Gastrocnemius medialis (tissue), 4 donors: ENCODE measurements around the gene IFT22. TPM values are rescaled to one million over a fixed set of nuclear protein-coding genes. Genes with fewer than 3 reads are reported as not detected.

Source experiments
- ATAC-seq, 2 donors: fragments of 150-250 bp; one replicate each; pipeline ENCODE4 v1.9.1; 2016
- DNase-seq, 2 donors: peaks; one replicate each; pipeline ENCODE4 v3.0.0-alpha.2; 2019
- H3K27ac ChIP-seq, 4 donors: fragments of 200-600 bp; sonication (generic); 1 replicate in 1 of 4; 2 replicates in 3 of 4; pipeline ENCODE4 v1.5.1; 2016 to 2018; ENCODE audit warnings: mild to moderate bottlenecking in 2 of 4, moderate library complexity in 1 of 4
- H3K27me3 ChIP-seq, 3 donors: fragments of 200-600 bp; sonication (generic) in 2 of 3; 1 replicate in 1 of 3; 2 replicates in 2 of 3; pipeline versions ENCODE4 v1.5.1 to v1.6.0; 2016 to 2019; ENCODE audit warnings: mild to moderate bottlenecking in 1 of 3, moderate library complexity in 1 of 3
- H3K36me3 ChIP-seq, 2 donors: fragments of 200-600 bp; sonication (generic) in 1 of 2; one replicate each; pipeline ENCODE4 v1.5.1; 2017 to 2018
- H3K4me1 ChIP-seq, 2 donors: fragments of 200-600 bp; sonication (generic) in 1 of 2; one replicate each; pipeline ENCODE4 v1.5.1; 2016 to 2017; ENCODE audit warnings: mild to moderate bottlenecking in 2 of 2
- H3K4me3 ChIP-seq, 4 donors: fragments of 200-600 bp; sonication (generic) in 3 of 4; 1 replicate in 1 of 4; 2 replicates in 3 of 4; pipeline ENCODE4 v1.5.1; 2016 to 2019; ENCODE audit warnings: mild to moderate bottlenecking in 2 of 4
- H3K9me3 ChIP-seq, 3 donors: fragments of 200-600 bp; sonication (generic) in 2 of 3; 1 replicate in 1 of 3; 2 replicates in 2 of 3; pipeline ENCODE4 v1.5.1; 2016 to 2019
- POLR2A ChIP-seq, 2 donors: fragments of 450-650 bp; IDR thresholded peaks; one replicate each; pipeline ENCODE4 v1.6.1; 2017; ENCODE audit warnings: antibody characterized with exemption in 2 of 2, mild to moderate bottlenecking in 2 of 2, moderate library complexity in 2 of 2
- in situ Hi-C, 4 donors: fragments of 200-750 bp; cut with MboI; loops; one replicate each; pipeline versions ENCODE4 v1.15.0 to v1.8.0; 2017; ENCODE audit warnings: low sequenced_read_pairs in 4 of 4
- intact Hi-C: fragments of 100-400 bp; cut with DNase I; formaldehyde crosslinking; loops from one replicate; pipeline ENCODE4 v1.15.1; 2023; ENCODE audit warnings: low total_unique reads
- total RNA-seq, 4 donors: library from RNA; depleted of rRNA; stranded (reverse); fragments of >200 nt; gene quantifications; one replicate each; pipeline versions ENCODE4 v1.1.0 to v1.2.3, GENCODE V29; 2016
- TF ChIP-seq, protein P1 (sequence below), 5 experiments: fragments of 450-650 bp in 3 of 5; fragments of 200-600 bp in 2 of 5; sonication (generic) in 2 of 5; IDR thresholded peaks in 4 of 5; conservative IDR thresholded peaks in 1 of 5; 1 replicate in 4 of 5; 2 replicates in 1 of 5; pipeline ENCODE4 v1.5.1; 2016 to 2019; ENCODE audit warnings: antibody characterized with exemption in 5 of 5, mild to moderate bottlenecking in 3 of 5, moderate library complexity in 3 of 5

IFT22 gene
- total RNA-seq, 4 donors from 2014 or later = 13.4 to 32.3 (median 28.9) TPM

DNA sequence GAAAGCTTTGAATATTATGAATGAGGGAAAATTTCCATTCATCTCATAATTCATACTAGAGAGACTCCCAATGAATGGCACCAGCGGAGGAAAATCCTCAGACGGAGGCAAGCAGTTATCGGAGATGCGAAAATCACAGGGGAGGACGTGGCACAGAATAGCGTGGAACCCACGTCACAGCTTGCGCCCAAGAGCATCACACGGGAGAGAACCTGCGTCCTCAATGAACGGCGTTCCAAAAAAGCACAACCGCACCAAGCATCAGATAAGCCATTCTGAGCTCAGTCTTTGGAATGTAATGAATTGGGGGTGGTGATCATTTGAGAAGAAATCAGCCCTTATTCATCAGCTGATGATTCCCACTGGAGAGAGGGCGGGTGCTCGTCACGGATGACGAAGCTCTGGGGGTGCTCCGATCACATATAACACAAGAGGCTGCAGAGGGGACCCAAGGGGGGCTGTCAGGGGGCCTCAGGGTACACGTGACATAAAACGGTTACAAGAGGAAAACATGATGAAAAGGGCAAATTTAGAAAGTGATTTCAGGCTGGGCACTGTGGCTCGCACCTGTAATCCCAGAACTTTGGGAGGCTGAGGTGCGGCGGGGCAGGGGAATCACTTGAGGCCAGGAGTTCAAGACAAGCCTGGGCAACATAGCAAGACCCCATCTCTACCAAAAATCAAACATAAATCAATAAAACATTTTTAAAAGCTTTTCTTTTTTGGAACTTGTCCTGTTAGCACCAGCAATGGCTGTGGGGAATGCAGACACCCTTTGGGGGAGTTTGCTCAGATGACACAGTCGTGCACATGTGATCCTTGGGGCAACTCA is 42.9 kb downstream of the IFT22 start:
- H3K27me3 ChIP-seq = peaks cover 9 to 11% (median 11%) of the 10 kb centered on the region in 3 donors
- H3K36me3 ChIP-seq = no peaks in the 10 kb centered on the region
- H3K4me1 ChIP-seq = no peaks in the 10 kb centered on the region
- ATAC-seq (no peak), DNase-seq (no peak)
- no peaks in the 10 kb centered on the region for H3K9me3 ChIP-seq
- TF ChIP-seq, protein P1, sequence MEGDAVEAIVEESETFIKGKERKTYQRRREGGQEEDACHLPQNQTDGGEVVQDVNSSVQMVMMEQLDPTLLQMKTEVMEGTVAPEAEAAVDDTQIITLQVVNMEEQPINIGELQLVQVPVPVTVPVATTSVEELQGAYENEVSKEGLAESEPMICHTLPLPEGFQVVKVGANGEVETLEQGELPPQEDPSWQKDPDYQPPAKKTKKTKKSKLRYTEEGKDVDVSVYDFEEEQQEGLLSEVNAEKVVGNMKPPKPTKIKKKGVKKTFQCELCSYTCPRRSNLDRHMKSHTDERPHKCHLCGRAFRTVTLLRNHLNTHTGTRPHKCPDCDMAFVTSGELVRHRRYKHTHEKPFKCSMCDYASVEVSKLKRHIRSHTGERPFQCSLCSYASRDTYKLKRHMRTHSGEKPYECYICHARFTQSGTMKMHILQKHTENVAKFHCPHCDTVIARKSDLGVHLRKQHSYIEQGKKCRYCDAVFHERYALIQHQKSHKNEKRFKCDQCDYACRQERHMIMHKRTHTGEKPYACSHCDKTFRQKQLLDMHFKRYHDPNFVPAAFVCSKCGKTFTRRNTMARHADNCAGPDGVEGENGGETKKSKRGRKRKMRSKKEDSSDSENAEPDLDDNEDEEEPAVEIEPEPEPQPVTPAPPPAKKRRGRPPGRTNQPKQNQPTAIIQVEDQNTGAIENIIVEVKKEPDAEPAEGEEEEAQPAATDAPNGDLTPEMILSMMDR (IDR thresholded peaks at IDR 0.05 in 4 of 5, conservative IDR thresholded peaks at IDR 0.05 in 1 of 5) = no peak
- TF ChIP-seq POLR2A (IDR thresholded peaks at IDR 0.05) = no peak
- intact Hi-C loops = no loop called here
- in situ Hi-C loops = loop anchor here in 2 of 4 donors (10.0 kb wide), 2 partner anchors 84 to 134 kb away; no protein-coding TSS in a partner anchor
- no peak overlapping the region for H3K4me3 ChIP-seq
- no peak overlapping the region for H3K27ac ChIP-seq

DNA sequence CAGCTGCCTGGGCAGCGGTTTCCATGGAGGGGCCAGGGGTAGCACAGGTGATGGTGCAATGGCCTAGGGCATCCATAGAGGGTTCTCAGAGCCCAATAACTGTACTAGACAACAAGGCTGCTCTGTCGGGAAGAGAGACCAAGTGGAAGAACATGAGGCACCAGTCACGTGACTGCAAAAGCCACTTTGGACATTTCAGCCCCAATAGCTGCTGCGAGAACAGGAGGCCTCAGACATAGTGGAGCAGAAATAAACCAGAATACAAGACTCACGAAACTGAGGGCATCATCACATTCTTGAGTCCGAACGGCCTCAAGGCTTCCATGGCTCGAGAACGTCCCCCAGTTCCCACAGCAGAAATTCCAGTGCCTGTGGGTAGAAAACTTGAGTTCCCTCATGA is 44.5 kb downstream of the IFT22 start:
- in situ Hi-C loops = loop anchor here in 2 of 4 donors (10.0 kb wide), 2 partner anchors 82 to 132 kb away; no protein-coding TSS in a partner anchor
- Histone ChIP-seq H3K4me1 (no peaks in the 10 kb centered on the region), H3K27ac (no peak overlapping the region), H3K27me3 (peaks cover 9 to 23% (median 16%) of the 10 kb centered on the region in 3 donors), H3K36me3 (no peaks in the 10 kb centered on the region), H3K4me3 (no peak overlapping the region), H3K9me3 (no peaks in the 10 kb centered on the region)
- no peak for ATAC-seq
- DNase-seq = no peak
- TF ChIP-seq POLR2A (IDR thresholded peaks at IDR 0.05) = no peak
- TF ChIP-seq, protein P1 (IDR thresholded peaks at IDR 0.05 in 4 of 5, conservative IDR thresholded peaks at IDR 0.05 in 1 of 5) = no peak
- intact Hi-C loops = no loop called here

DNA sequence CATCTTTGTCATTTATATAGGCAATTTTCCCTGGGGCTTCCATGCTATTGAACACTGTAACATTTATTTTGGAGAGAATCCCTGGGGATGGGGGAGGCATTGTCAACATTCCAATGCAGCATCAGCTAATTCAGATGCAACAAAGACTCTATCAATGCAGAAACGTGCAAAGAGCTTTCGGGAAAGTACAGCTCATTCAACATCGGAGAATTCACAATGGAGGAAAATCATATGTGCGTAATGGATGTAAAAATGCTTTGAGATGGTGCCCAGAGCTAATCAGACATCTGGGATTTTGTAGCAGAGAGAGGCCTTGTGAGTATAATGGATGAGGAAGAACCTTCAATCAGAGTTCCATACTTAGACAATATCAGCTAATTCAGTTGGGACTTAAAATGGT is 48.4 kb downstream of the IFT22 start:
- ATAC-seq (no peak), DNase-seq (no peak)
- intact Hi-C loops = no loop called here
- Histone ChIP-seq H3K27me3 (peaks cover 10 to 29% (median 29%) of the 10 kb centered on the region in 3 donors), H3K4me1 (no peaks in the 10 kb centered on the region), H3K4me3 (no peak overlapping the region), H3K27ac (no peak overlapping the region), H3K9me3 (no peaks in the 10 kb centered on the region), H3K36me3 (no peaks in the 10 kb centered on the region)
- in situ Hi-C loops = loop anchor here in 2 of 4 donors (10.0 kb wide), 2 partner anchors 78 to 128 kb away; no protein-coding TSS in a partner anchor
- TF ChIP-seq, protein P1 (IDR thresholded peaks at IDR 0.05 in 4 of 5, conservative IDR thresholded peaks at IDR 0.05 in 1 of 5) = no peak
- TF ChIP-seq POLR2A (IDR thresholded peaks at IDR 0.05) = no peak

DNA sequence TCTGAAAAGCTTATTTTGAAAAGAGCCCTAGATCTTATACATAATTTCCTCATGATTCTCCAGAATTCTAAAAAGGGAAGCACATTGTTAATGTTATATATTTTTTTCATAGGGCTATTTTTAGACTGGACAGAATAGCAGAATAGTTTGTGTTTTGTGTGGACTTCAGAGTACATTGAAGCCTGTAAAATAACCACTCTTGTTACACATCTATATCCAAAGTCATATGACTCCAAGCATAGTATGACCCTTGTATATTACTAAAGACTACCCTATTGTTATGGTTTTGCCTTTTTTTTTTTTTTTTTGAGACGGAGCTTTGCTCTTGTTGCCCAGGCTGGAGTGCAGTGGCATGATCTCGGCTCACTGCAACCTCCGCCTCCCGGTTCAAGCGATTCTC is 50.6 kb downstream of the IFT22 start:
- Histone ChIP-seq H3K36me3 (no peaks in the 10 kb centered on the region), H3K27me3 (peaks cover 5 to 24% (median 22%) of the 10 kb centered on the region in 3 donors), H3K4me3 (no peak overlapping the region), H3K4me1 (no peaks in the 10 kb centered on the region), H3K9me3 (no peaks in the 10 kb centered on the region), H3K27ac (no peak overlapping the region)
- intact Hi-C loops (no loop called here), in situ Hi-C loops (loop anchor here in 2 of 4 donors (10.0 kb wide), 2 partner anchors 76 to 126 kb away; no protein-coding TSS in a partner anchor)
- ATAC-seq = no peak
- TF ChIP-seq POLR2A (IDR thresholded peaks at IDR 0.05) = no peak
- TF ChIP-seq, protein P1 (IDR thresholded peaks at IDR 0.05 in 4 of 5, conservative IDR thresholded peaks at IDR 0.05 in 1 of 5) = no peak
- DNase-seq = no peak
